WI38 (cell line): ENCODE measurements around the gene NUPR1.
"Not testable (repeated sequence)": the region's sequence is repeated elsewhere in the genome, so short reads cannot be mapped to it uniquely, and the experiment has no call there.

Source experiments
- H3K4me3 ChIP-seq: 2 replicates; pipeline ENCODE4 v1.5.1; 2011; ENCODE audit warnings: low read depth, mild to moderate bottlenecking, control low read depth, low read length
- TF ChIP-seq, protein P1 (sequence below): IDR thresholded peaks from 2 replicates; pipeline ENCODE4 v1.5.1; 2012; ENCODE audit warnings: low read depth, mild to moderate bottlenecking, control low read depth, low read length

The NUPR1 gene

DNA sequence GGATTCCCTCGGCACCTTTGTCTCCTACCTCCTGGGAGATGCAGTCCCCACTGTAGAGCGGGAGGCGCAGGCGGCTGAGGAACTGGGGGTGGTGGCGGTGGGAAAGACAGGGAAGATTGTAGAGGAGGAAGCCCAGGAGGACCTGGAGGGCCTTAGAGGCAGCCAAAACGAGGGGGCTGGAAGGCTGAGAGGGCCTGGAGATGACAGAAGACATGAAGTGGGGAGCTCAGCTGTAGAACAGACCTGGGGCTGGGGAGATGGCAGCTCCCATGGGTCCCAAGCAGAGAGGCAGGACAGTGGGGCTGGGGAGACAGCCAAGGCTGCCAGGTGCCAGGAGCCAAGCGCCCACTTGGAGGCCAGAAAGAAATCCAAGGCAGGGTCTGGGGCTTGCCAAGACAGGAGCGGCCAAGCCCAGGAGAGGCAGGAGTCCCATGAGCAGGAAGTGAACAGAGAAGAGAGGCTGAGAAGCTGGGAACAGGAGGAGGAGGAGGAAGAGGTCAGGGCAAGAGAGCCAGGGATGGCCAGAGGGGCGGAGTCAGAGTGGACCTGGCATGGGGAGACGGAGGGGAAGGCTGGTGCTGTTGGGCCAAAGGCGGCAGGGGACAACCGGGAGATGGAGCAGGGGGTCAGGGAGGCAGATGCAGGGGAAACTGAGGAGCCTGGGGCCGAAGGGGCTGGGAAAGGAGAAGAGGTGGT lies 43.5 kb downstream of the NUPR1 start:
- TF ChIP-seq, protein P1, sequence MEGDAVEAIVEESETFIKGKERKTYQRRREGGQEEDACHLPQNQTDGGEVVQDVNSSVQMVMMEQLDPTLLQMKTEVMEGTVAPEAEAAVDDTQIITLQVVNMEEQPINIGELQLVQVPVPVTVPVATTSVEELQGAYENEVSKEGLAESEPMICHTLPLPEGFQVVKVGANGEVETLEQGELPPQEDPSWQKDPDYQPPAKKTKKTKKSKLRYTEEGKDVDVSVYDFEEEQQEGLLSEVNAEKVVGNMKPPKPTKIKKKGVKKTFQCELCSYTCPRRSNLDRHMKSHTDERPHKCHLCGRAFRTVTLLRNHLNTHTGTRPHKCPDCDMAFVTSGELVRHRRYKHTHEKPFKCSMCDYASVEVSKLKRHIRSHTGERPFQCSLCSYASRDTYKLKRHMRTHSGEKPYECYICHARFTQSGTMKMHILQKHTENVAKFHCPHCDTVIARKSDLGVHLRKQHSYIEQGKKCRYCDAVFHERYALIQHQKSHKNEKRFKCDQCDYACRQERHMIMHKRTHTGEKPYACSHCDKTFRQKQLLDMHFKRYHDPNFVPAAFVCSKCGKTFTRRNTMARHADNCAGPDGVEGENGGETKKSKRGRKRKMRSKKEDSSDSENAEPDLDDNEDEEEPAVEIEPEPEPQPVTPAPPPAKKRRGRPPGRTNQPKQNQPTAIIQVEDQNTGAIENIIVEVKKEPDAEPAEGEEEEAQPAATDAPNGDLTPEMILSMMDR: no peak

GRCh38 chr16:28494121-28494851 lies 44.5 kb downstream of the NUPR1 start, which contains the start of gene APOBR:
TSS of gene APOBR (plus strand) at chr16:28494643. CDS start at chr16:28494682, 39 bp downstream.
- no peak within 1 kb of the TSS for H3K4me3 ChIP-seq
- TF ChIP-seq, protein P1: no peak

More for the DNA sequence above, 43.5 kb downstream of the NUPR1 start:
- H3K4me3 ChIP-seq: no peak overlapping the region

GRCh38 chr16:28492511-28492910 lies 46.3 kb downstream of the NUPR1 start:
- peak overlapping the region; percentile 94 for H3K4me3 ChIP-seq
- TF ChIP-seq, protein P1: no peak

DNA sequence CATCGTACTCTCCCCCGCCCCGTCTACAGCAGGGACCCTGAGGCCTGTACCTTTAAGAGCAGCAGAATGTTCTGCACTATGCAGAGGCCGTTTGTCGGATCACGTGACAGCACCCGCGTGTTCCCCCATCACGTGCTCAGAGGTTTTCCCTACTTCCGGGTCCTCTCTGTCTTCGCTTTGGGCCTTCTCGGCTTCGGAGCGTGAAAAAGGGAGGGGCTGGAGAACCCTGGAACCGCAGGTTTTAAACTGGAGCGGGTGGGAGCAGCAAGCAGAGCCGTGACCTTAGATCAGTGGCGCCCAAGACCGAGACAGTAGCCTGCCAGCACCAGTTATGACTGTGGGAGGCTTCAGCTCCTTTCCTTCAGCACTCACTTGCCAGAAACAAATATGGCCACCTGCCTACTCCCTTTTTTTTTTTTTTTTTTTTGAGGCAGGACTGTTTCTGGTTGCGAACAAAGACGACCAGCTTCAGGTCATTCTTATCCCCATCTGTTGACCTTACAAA lies 46.8 kb downstream of the NUPR1 start, which contains the start of gene CLN3:
CLN3 (minus strand) TSS at position 105 of the 505 bp plus-strand sequence. CDS start 315 bp downstream, outside the sequence.
- H3K4me3 ChIP-seq: peak within 1 kb of the TSS; percentile 94
- TF ChIP-seq, protein P1: no peak

DNA sequence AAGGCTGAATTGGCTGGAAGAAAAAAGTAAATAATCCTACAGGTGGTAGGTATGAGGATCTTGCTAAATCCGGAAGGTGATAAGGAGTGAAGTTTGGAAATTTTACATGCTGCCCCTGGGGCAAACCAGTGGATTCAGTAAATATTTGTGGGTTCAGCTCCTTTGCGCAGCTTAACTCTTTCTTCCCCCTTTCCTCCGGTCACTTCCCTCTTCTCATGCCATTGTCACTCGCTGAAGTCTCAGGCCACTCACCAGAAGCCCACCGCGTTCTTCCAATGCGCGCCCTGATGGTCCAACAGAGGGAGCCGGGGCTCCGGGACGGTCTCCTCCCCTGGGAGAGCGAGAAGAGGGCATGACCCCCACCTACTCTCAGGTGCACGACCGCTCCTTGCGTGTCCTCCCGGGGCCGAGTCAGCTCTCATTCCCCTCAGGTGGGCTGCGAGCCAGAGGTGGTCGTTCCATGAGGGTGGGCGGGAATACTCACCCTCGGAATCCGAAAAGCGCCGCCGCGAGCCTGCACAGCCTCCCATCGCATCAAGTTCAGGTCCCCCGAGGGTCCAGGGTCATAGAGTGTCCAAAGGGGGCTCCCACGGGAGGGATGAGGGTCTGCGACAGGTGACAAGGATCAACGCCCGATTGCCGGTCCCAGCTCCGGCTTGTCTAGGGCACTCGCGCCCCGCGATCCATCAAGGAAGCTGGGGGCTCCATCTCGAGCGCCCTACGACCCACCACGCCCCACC lies 47.4 kb downstream of the NUPR1 start:
- H3K4me3 ChIP-seq: peak overlapping the region; percentile 94
- TF ChIP-seq, protein P1: no peak; the same call in 1 of the 2 replicates

- no peak overlapping the region for H3K4me3 ChIP-seq
- TF ChIP-seq, protein P1: no peak
Observed at GRCh38 chr16:28486266-28486665, 52.5 kb downstream of the NUPR1 start.

DNA sequence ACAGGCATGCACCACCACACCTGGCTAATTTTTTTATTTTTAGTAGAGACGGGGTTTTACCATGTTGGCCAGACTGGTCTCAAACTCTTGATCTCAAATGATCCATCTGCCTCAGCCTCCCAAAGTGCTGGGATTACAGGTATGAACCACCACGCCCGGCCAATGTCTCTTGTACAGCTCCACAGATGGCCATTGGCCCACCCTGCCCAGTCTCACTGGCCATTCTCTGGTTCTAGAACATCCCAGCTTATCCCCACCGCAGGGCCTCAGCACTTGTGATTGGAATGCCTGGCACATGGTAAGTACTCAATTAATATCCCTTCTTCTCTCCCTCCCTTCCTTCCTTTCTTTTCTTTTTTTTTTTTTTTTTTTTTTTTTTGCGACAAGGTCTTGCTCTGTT lies 55.4 kb downstream of the NUPR1 start:
- H3K4me3 ChIP-seq: not testable (repeated sequence)
